NCI-H1694 (cell line): Measurements from ENCODE around the gene SLC4A2.

Experiments
- DNase-seq: peaks from one replicate; lab custom pipeline; 2025; lab: John Stamatoyannopoulos, UW

SLC4A2 gene

GRCh38 chr7:151081170-151082101 is 22.0 kb downstream of the SLC4A2 start:
- no peak for DNase-seq

GRCh38 chr7:151082141-151083070 is 23.0 kb downstream of the SLC4A2 start:
- DNase-seq = no peak

- peak; percentile 25 for DNase-seq
Observed at GRCh38 chr7:151083071-151083823, 23.9 kb downstream of the SLC4A2 start, which contains the start of gene TMUB1. Gene TMUB1, minus strand, starts transcription at chr7:151083493. Its CDS starts 930 bp downstream, at chr7:151082563.

GRCh38 chr7:151083824-151084160 is 24.4 kb downstream of the SLC4A2 start:
- DNase-seq = no peak

GRCh38 chr7:151085329-151085690 is 25.9 kb downstream of the SLC4A2 start:
- no peak for DNase-seq

- peak; percentile 65 for DNase-seq
Observed at GRCh38 chr7:151085691-151086620, 26.6 kb downstream of the SLC4A2 start, which contains the start of gene AGAP3. Gene AGAP3, plus strand, starts transcription at chr7:151086475. Its CDS starts 267 bp downstream, at chr7:151086742.

- DNase-seq = no peak
Observed at GRCh38 chr7:151086802-151087244, 27.4 kb downstream of the SLC4A2 start.

GRCh38 chr7:151087245-151088018 is 28.0 kb downstream of the SLC4A2 start:
- peak; percentile 39 for DNase-seq

GRCh38 chr7:151088019-151088855 is 28.8 kb downstream of the SLC4A2 start:
- no peak for DNase-seq

GRCh38 chr7:151088856-151089699 is 29.7 kb downstream of the SLC4A2 start:
- no peak for DNase-seq

GRCh38 chr7:151089893-151090730 is 30.7 kb downstream of the SLC4A2 start:
- no peak for DNase-seq

- DNase-seq = no peak
Observed at GRCh38 chr7:151091003-151091402, 31.6 kb downstream of the SLC4A2 start.

- DNase-seq = no peak
Observed at GRCh38 chr7:151091431-151091830, 32.0 kb downstream of the SLC4A2 start.

- no peak for DNase-seq
Observed at GRCh38 chr7:151091988-151092387, 32.6 kb downstream of the SLC4A2 start.

- DNase-seq = no peak
Observed at GRCh38 chr7:151093748-151094147, 34.4 kb downstream of the SLC4A2 start.

- no peak for DNase-seq
Observed at GRCh38 chr7:151094675-151095074, 35.3 kb downstream of the SLC4A2 start.
